Nephron progenitor cell (in vitro differentiated cells): ENCODE results near the gene ABI3BP.

Experiments
- DNase-seq: peaks from one replicate; pipeline ENCODE4 v3.0.0; 2021
- H3K27ac Mint-ChIP-seq: 2 replicates; pipeline ENCODE4 v1.8.0; 2021; ENCODE audit warnings: mild to moderate bottlenecking, moderate library complexity, mixed read lengths
- H3K27me3 Mint-ChIP-seq: 2 replicates; pipeline ENCODE4 v1.8.0; 2021; ENCODE audit warnings: mild to moderate bottlenecking, low read depth, mixed read lengths; ENCODE audit not compliant: poor library complexity
- H3K36me3 Mint-ChIP-seq: 2 replicates; pipeline ENCODE4 v1.8.0; 2021; ENCODE audit warnings: low read depth, mixed read lengths
- H3K4me1 Mint-ChIP-seq: 2 replicates; pipeline ENCODE4 v1.8.0; 2021; ENCODE audit warnings: mixed read lengths
- H3K4me3 Mint-ChIP-seq: 2 replicates; pipeline ENCODE4 v1.8.0; 2021; ENCODE audit warnings: mild to moderate bottlenecking, moderate library complexity, mixed read lengths
- H3K9me3 Mint-ChIP-seq: 2 replicates; pipeline ENCODE4 v1.8.0; 2021; ENCODE audit warnings: mild to moderate bottlenecking, moderate library complexity, mixed read lengths
- CTCF ChIP-seq: fragments of 200-600 bp; sonication (generic); IDR thresholded peaks from 2 replicates; pipeline ENCODE4 v1.5.0; 2021; ENCODE audit warnings: antibody characterized with exemption

Gene ABI3BP

GRCh38 chr3:100761211-100761942, 231.8 kb downstream of the ABI3BP start:
- H3K4me1 Mint-ChIP-seq = no peaks in the 10 kb centered on the region
- peaks cover 8% of the 10 kb centered on the region for H3K36me3 Mint-ChIP-seq
- TF ChIP-seq CTCF = no peak
- no peaks in the 10 kb centered on the region for H3K9me3 Mint-ChIP-seq
- no peak overlapping the region for H3K27ac Mint-ChIP-seq
- peaks cover 2% of the 10 kb centered on the region for H3K27me3 Mint-ChIP-seq
- H3K4me3 Mint-ChIP-seq = no peak overlapping the region
- DNase-seq = no peak

GRCh38 chr3:100760377-100760776, 232.8 kb downstream of the ABI3BP start:
- no peak overlapping the region for H3K27ac Mint-ChIP-seq
- H3K4me3 Mint-ChIP-seq = no peak overlapping the region
- no peaks in the 10 kb centered on the region for H3K9me3 Mint-ChIP-seq
- no peak for DNase-seq
- peaks cover 9% of the 10 kb centered on the region for H3K36me3 Mint-ChIP-seq
- H3K27me3 Mint-ChIP-seq = peaks cover 2% of the 10 kb centered on the region
- no peaks in the 10 kb centered on the region for H3K4me1 Mint-ChIP-seq
- no peak for TF ChIP-seq CTCF

- H3K36me3 Mint-ChIP-seq = peaks cover 12% of the 10 kb centered on the region
- peaks cover 2% of the 10 kb centered on the region for H3K27me3 Mint-ChIP-seq
- no peak for DNase-seq
- TF ChIP-seq CTCF = no peak
- H3K9me3 Mint-ChIP-seq = no peaks in the 10 kb centered on the region
- H3K4me1 Mint-ChIP-seq = no peaks in the 10 kb centered on the region
- no peak overlapping the region for H3K4me3 Mint-ChIP-seq
- no peak overlapping the region for H3K27ac Mint-ChIP-seq
Measured at GRCh38 chr3:100759950-100760349, 233.3 kb downstream of the ABI3BP start.

GRCh38 chr3:100759159-100759558, 234.1 kb downstream of the ABI3BP start:
- no peak for TF ChIP-seq CTCF
- peaks cover under 1% of the 10 kb centered on the region for H3K4me1 Mint-ChIP-seq
- H3K27me3 Mint-ChIP-seq = peaks cover 2% of the 10 kb centered on the region
- DNase-seq = no peak
- no peak overlapping the region for H3K27ac Mint-ChIP-seq
- H3K4me3 Mint-ChIP-seq = no peak overlapping the region
- H3K36me3 Mint-ChIP-seq = peaks cover 13% of the 10 kb centered on the region
- no peaks in the 10 kb centered on the region for H3K9me3 Mint-ChIP-seq

- no peaks in the 10 kb centered on the region for H3K9me3 Mint-ChIP-seq
- peaks cover 32% of the 10 kb centered on the region for H3K36me3 Mint-ChIP-seq
Measured at GRCh38 chr3:100756441-100756840, 236.8 kb downstream of the ABI3BP start.

More at GRCh38 chr3:100756441-100756840, 236.8 kb downstream of the ABI3BP start:
- Mint-ChIP-seq H3K4me1 (peaks cover 7% of the 10 kb centered on the region), H3K4me3 (no peak overlapping the region), H3K27me3 (no peaks in the 10 kb centered on the region), H3K27ac (no peak overlapping the region)
- no peak for DNase-seq
- no peak for TF ChIP-seq CTCF
